Kidney epithelial cell (primary cell): Measurements from ENCODE around the gene IL12RB1. TPM values are rescaled to one million over a fixed set of nuclear protein-coding genes. Genes with fewer than 3 reads are reported as not detected.

Experiments
- DNase-seq: peaks from one replicate; pipeline ENCODE4 v3.0.0-alpha.2; 2010; ENCODE audit warnings: low read depth
- H3K27me3 ChIP-seq: 2 replicates; pipeline ENCODE4 v1.6.0; 2011; ENCODE audit warnings: low read length; ENCODE audit not compliant: control insufficient read depth, insufficient read depth
- H3K36me3 ChIP-seq: 2 replicates; pipeline ENCODE4 v1.5.1; 2011; ENCODE audit warnings: low read length; ENCODE audit not compliant: control insufficient read depth, insufficient read depth
- H3K4me3 ChIP-seq: 2 replicates; pipeline ENCODE4 v1.5.1; 2011; ENCODE audit warnings: low read depth, mild to moderate bottlenecking, control low read depth, low read length
- total RNA-seq: library from RNA; depleted of rRNA; stranded (reverse); fragments of >200 nt; gene quantifications from 2 replicates; pipeline ENCODE4 v1.2.3, GENCODE V29; 2015
- TF ChIP-seq, protein P1 (sequence below): IDR thresholded peaks from 2 replicates; pipeline ENCODE4 v1.5.1; 2011; ENCODE audit warnings: mild to moderate bottlenecking, moderate library complexity, low read length, control low read depth, inconsistent platforms; ENCODE audit not compliant: insufficient read depth, poor library complexity, severe bottlenecking

The IL12RB1 gene
- total RNA-seq, 1 donor from 2014 or later = not detected

GRCh38 chr19:18029617-18030338 is 57.0 kb downstream of the IL12RB1 start:
- H3K4me3 ChIP-seq = no peak overlapping the region
- DNase-seq = no peak
- no peaks in the 10 kb centered on the region for H3K36me3 ChIP-seq
- TF ChIP-seq, protein P1, sequence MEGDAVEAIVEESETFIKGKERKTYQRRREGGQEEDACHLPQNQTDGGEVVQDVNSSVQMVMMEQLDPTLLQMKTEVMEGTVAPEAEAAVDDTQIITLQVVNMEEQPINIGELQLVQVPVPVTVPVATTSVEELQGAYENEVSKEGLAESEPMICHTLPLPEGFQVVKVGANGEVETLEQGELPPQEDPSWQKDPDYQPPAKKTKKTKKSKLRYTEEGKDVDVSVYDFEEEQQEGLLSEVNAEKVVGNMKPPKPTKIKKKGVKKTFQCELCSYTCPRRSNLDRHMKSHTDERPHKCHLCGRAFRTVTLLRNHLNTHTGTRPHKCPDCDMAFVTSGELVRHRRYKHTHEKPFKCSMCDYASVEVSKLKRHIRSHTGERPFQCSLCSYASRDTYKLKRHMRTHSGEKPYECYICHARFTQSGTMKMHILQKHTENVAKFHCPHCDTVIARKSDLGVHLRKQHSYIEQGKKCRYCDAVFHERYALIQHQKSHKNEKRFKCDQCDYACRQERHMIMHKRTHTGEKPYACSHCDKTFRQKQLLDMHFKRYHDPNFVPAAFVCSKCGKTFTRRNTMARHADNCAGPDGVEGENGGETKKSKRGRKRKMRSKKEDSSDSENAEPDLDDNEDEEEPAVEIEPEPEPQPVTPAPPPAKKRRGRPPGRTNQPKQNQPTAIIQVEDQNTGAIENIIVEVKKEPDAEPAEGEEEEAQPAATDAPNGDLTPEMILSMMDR = no peak
- peaks cover 3% of the 10 kb centered on the region for H3K27me3 ChIP-seq

- no peaks in the 10 kb centered on the region for H3K36me3 ChIP-seq
- H3K27me3 ChIP-seq = peaks cover 3% of the 10 kb centered on the region
- no peak overlapping the region for H3K4me3 ChIP-seq
- TF ChIP-seq, protein P1 = no peak
- DNase-seq = no peak
These were observed 59.6 kb downstream of the IL12RB1 start for GRCh38 chr19:18027151-18027550.

- no peak for DNase-seq
- Histone ChIP-seq H3K27me3 (no peaks in the 10 kb centered on the region), H3K36me3 (no peaks in the 10 kb centered on the region), H3K4me3 (no peak overlapping the region)
- TF ChIP-seq, protein P1 = no peak
These were observed 63.0 kb downstream of the IL12RB1 start for GRCh38 chr19:18023622-18024251.

DNA sequence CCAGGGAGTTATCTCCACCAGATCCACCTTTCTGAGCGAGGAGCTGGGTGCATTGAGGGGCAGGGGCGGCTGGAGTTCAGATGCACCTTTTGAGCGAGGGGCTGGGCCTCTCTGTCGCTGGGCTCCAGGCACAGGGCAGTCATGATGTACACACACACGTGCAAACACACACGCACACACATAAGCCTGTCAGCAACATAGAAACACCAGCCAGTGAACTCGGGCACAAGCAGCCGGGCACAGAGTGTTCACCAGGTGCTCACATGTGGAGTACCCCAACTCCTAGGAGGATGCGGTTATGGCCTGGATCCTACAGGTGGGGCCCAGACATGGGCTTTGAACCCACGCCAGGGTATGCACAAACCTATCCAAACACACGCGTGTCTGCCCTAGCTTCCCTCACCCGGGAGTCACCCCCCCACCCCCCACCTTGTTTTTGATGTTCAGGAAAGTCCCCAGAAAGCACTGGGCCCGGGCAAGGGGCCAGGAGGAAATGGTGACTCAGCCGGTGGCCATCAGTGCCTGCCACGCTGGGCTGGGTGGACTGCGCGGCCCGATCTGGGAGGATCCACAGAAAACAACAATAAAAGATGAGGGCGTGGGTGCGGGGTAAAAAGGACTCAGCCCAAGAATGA is 65.5 kb downstream of the IL12RB1 start:
- Histone ChIP-seq H3K27me3 (no peaks in the 10 kb centered on the region), H3K4me3 (no peak overlapping the region), H3K36me3 (no peaks in the 10 kb centered on the region)
- no peak for DNase-seq
- TF ChIP-seq, protein P1 = no peak

DNA sequence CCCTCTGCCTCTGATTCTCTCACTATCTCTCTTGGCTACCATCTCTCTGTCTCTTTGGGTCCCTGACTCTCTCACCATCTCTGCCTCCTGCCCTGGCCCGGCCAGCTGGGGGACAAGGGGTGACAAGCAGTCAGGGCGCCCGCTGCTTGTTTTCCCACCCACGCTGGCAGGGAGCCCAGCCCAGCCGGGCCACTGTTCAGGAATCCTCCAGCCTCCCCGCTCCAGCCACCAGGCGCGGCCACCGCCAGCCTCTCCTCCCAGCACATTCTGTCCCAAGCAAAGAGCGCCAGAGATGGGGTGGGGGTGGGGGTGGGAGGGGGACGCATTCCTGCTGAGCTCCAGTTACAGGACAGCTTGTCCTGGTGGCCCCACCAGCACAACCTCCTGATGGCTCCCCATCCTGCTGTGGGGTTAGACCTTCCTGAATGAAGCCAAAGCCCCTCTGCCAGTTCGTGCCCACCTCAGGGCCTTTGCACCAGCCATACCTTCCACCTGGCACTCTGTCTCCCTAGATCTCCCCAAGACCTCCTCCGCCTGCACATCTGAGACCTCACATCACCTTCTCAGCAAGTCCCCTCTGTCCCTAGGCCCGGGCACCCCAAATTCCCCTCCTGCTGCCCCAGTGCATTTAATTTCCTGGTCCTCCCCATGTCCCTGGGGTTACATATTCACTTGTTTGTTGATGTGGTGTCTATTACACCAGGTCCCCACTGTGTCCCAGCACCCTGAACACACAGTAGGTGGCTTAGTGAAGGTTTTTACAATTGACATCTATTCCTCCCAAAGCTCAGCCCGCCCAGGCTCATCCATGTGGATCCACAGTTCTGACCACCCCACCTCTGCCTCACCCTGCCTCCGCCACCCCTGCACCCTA is 66.3 kb downstream of the IL12RB1 start:
- H3K27me3 ChIP-seq = no peaks in the 10 kb centered on the region
- TF ChIP-seq, protein P1 = no peak
- no peak overlapping the region for H3K4me3 ChIP-seq
- no peaks in the 10 kb centered on the region for H3K36me3 ChIP-seq
- no peak for DNase-seq
